SU-DHL-6 (cell line): ENCODE data around the gene KLF13.

Source experiments
- H2AFZ ChIP-seq: fragments of 200-600 bp; sonication (generic); 2 replicates; pipeline ENCODE4 v1.6.1; 2014; ENCODE audit warnings: low read depth, mild to moderate bottlenecking, moderate library complexity, mixed read lengths, antibody characterized with exemption, low read length; ENCODE audit not compliant: severe bottlenecking
- H3F3A ChIP-seq: fragments of 200-600 bp; shearing (Covaris generic); 2 replicates; pipeline ENCODE4 v1.6.0; 2016; ENCODE audit warnings: antibody characterized with exemption, mild to moderate bottlenecking; ENCODE audit not compliant: insufficient read depth
- H3K27ac ChIP-seq: fragments of 200-600 bp; sonication (generic); 2 replicates; pipeline ENCODE4 v1.5.1; 2016; ENCODE audit warnings: low read depth, mild to moderate bottlenecking, low read length, moderate library complexity, mixed read lengths
- H3K27me3 ChIP-seq: fragments of 200-600 bp; sonication (generic), shearing (Covaris generic); 2 replicates; pipeline ENCODE4 v1.6.0; 2014; ENCODE audit warnings: mild to moderate bottlenecking, low read length
- H3K36me3 ChIP-seq: fragments of 200-600 bp; sonication (generic); 2 replicates; pipeline ENCODE4 v1.6.1; 2014; ENCODE audit warnings: mild to moderate bottlenecking, low read length, mixed read lengths
- H3K4me2 ChIP-seq: fragments of 300-600, 200-600 bp; shearing (Covaris generic), sonication (generic); 2 replicates; pipeline ENCODE4 v1.6.0; 2014; ENCODE audit warnings: low read length, low read depth, mild to moderate bottlenecking; ENCODE audit not compliant: poor library complexity, severe bottlenecking
- H3K4me3 ChIP-seq: fragments of 200-600 bp; sonication (generic); 2 replicates; pipeline ENCODE4 v1.5.1; 2014; ENCODE audit warnings: antibody characterized with exemption, low read length, mild to moderate bottlenecking, mixed read lengths; ENCODE audit not compliant: insufficient read depth, poor library complexity, severe bottlenecking
- H3K79me2 ChIP-seq: fragments of 200-600 bp; sonication (generic); 2 replicates; pipeline ENCODE4 v1.6.1; 2014; ENCODE audit warnings: mild to moderate bottlenecking, low read length, moderate library complexity; ENCODE audit not compliant: insufficient read depth
- H3K9ac ChIP-seq: fragments of 200-600 bp; sonication (generic); 2 replicates; pipeline ENCODE4 v1.7.0; 2014; ENCODE audit warnings: mild to moderate bottlenecking, low read length
- H3K9me2 ChIP-seq: fragments of 200-600 bp; sonication (generic); replicated peaks from 2 replicates; pipeline ENCODE4 v1.6.1; 2014; ENCODE audit warnings: low read length; ENCODE audit not compliant: insufficient read depth
- H3K9me3 ChIP-seq: fragments of 200-600 bp; sonication (generic); 2 replicates; pipeline ENCODE4 v1.6.1; 2014; ENCODE audit warnings: low read length, mixed read lengths; ENCODE audit not compliant: insufficient read depth
- H4K20me1 ChIP-seq: fragments of 200-600 bp; sonication (generic); 2 replicates; pipeline ENCODE4 v1.6.1; 2014; ENCODE audit warnings: low read depth, mild to moderate bottlenecking, antibody characterized with exemption, low read length, moderate library complexity, mixed read lengths
- CTCF ChIP-seq: fragments of 200-600 bp; sonication (generic); IDR thresholded peaks from one replicate; pipeline ENCODE4 v1.5.1; 2017; ENCODE audit warnings: antibody characterized with exemption, mild to moderate bottlenecking, low read length, moderate library complexity; ENCODE audit not compliant: insufficient read depth, poor library complexity, severe bottlenecking
- EZH2phosphoT487 ChIP-seq: fragments of 200-600 bp; sonication (generic), shearing (Covaris generic); conservative IDR thresholded peaks from 2 replicates; pipeline ENCODE4 v1.6.1; 2018; ENCODE audit warnings: mild to moderate bottlenecking, antibody characterized with exemption, low read length, moderate library complexity, mixed read lengths

KLF13 gene

GRCh38 chr15:31393444-31394091 lies 66.9 kb downstream of the KLF13 start:
- H3K36me3 ChIP-seq, result no peaks in the 10 kb centered on the region
- no peaks in the 10 kb centered on the region for H3K9me2 ChIP-seq
- no peak overlapping the region for H3K4me3 ChIP-seq
- no peak for TF ChIP-seq CTCF
- no peak for TF ChIP-seq EZH2phosphoT487
- no peaks in the 10 kb centered on the region for H3K27me3 ChIP-seq
- H4K20me1 ChIP-seq, result no peaks in the 10 kb centered on the region
- H3K27ac ChIP-seq, result no peak overlapping the region
- H3F3A ChIP-seq, result no peaks in the 10 kb centered on the region; the same call in 1 of the 2 replicates
- no peaks in the 10 kb centered on the region for H3K79me2 ChIP-seq
- H3K4me2 ChIP-seq, result no peak overlapping the region
- no peak overlapping the region for H3K9ac ChIP-seq
- H2AFZ ChIP-seq, result no peak overlapping the region
- no peaks in the 10 kb centered on the region for H3K9me3 ChIP-seq

GRCh38 chr15:31396881-31397560 lies 70.4 kb downstream of the KLF13 start:
- Histone ChIP-seq H3K9ac (no peak overlapping the region), H3K4me2 (peak overlapping the region; percentile 15)

GRCh38 chr15:31397851-31398661 lies 71.4 kb downstream of the KLF13 start:
- Histone ChIP-seq H3K27me3 (no peaks in the 10 kb centered on the region), H3K4me2 (no peak overlapping the region), H3K36me3 (no peaks in the 10 kb centered on the region), H3K9me3 (no peaks in the 10 kb centered on the region), H2AFZ (no peak overlapping the region), H3K79me2 (no peaks in the 10 kb centered on the region), H3K9ac (no peak overlapping the region), H3K9me2 (no peaks in the 10 kb centered on the region), H3K27ac (no peak overlapping the region), H4K20me1 (no peaks in the 10 kb centered on the region), H3F3A (no peaks in the 10 kb centered on the region), H3K4me3 (no peak overlapping the region)
- no peak for TF ChIP-seq CTCF
- no peak for TF ChIP-seq EZH2phosphoT487

More at GRCh38 chr15:31396881-31397560, 70.4 kb downstream of the KLF13 start:
- H2AFZ ChIP-seq, result no peak overlapping the region
- no peak for TF ChIP-seq CTCF
- TF ChIP-seq EZH2phosphoT487, result no peak
- no peak overlapping the region for H3K27ac ChIP-seq
- H3K9me2 ChIP-seq, result no peaks in the 10 kb centered on the region
- H3F3A ChIP-seq, result no peaks in the 10 kb centered on the region
- no peaks in the 10 kb centered on the region for H4K20me1 ChIP-seq
- H3K36me3 ChIP-seq, result no peaks in the 10 kb centered on the region
- H3K27me3 ChIP-seq, result no peaks in the 10 kb centered on the region
- H3K79me2 ChIP-seq, result no peaks in the 10 kb centered on the region
- no peak overlapping the region for H3K4me3 ChIP-seq
- no peaks in the 10 kb centered on the region for H3K9me3 ChIP-seq
